NCI-H2107 treated with DMSO at 0.1 percent for 48 hours (cell line): ENCODE measurements around the gene APOF.
"Not testable (repeated sequence)": the region's sequence is repeated elsewhere in the genome, so short reads cannot be mapped to it uniquely, and the experiment has no call there.

Experiments used
- DNase-seq: peaks from one replicate; lab custom pipeline; 2025; ENCODE audit not compliant: unreplicated experiment; lab: John Stamatoyannopoulos, UW

The APOF gene, protein sequence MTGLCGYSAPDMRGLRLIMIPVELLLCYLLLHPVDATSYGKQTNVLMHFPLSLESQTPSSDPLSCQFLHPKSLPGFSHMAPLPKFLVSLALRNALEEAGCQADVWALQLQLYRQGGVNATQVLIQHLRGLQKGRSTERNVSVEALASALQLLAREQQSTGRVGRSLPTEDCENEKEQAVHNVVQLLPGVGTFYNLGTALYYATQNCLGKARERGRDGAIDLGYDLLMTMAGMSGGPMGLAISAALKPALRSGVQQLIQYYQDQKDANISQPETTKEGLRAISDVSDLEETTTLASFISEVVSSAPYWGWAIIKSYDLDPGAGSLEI

DNA sequence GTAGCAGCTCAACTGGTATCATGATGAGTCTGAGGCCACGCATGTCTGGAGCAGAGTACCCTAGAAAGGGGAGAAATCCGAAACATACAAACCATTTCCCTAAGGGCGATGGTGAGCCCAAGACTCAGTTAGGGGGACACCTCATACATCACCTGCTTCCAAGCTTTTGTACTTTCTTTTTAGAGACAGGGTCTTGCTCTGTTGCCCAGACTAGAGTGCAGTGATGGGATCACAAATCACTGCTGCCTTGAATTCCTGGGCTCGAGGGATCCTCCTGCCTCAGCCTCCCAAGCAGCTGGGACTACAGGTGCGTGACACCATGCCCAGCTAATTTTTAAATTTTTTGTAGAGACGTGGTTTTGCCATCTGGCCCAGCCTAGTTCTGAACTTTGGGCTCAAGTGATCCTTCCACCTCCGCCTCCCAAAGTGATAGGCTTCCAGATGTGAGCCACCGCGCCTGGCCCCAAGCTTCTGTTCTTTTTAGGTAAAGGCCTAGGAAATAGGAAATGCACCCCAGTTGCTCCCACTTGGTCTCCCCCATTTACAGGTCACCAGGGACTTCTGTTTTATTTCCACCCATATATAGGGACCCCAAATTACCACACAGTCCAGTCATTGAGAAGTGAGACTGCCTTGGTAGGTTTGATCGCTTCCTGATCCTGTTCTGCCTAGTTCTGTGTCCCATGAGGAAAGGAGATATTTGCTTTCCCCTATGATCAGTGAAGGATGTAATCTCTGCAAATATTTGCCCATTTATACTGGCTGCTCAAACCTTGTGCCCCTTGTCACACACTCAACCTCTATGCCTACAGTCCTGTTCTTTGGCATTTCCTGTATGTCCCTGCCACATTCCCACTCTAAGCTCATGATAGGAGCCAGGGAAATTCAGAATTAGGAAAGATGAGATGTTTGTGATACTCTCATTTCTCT is at the start of gene APOF:
Gene APOF, minus strand, starts transcription at position 728 of the 930 bp plus-strand sequence. Its CDS starts 112 bp downstream, at position 616.
- DNase-seq: no peak

DNA sequence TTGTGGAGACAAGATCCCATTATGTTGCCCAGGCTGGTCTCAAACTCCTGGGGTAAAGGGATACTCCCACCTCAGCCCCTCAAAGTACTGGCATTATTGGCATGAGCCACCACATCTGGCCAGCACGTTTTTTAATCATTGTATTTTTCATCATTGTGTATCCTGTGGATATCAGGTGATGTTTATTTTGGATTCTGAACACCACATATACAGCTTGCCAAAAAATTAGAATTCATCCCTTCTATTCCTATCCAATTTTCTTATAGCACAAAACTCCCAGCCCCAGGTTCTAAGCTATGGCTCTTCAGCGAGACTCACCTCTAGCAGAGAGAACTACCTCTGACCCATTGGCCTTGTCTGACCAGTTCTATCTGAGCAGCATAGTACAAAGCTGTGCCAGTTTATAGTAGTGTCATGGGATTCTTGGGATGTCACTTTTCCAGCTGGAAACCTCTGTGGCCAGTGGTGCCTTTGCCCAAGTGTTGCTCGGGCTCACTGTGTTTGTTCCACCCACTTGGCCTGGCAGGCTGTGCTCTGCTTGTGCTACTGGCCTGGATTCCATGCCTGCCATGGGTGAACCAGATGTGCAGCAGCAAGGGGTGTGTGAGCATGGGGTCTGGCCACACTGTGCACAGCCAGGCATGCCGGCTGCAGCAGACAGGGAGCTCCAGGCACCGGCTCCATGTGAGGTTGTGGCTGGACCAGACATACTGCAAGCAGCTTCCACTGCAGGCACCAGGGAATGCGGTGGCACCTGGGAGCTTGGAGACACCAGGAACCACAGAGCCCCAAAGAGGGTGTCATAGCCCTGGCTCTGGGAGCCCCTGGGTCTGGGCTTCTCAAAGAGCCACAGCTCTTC is 49.4 kb upstream of the APOF start:
- DNase-seq: no peak

DNA sequence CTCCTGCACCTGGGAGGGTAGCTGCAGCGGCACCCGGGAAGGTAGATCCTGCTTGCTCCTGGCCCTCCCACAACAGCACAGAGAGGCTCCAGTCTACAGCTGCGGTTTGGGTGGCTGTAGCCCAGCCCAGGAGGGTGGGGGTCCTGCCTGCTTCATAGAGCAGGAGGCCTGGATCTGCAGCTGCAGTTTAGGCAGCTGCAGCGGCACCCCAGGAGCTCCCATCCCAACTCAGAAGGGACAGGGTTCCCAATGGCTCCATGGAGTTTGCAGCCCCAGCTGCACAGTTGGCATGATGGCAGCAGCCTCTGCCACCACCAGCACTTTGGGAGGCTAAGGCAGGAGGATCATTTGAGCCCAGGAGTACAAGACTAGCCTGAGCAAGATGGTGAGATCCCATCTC is 48.1 kb upstream of the APOF start:
- no peak for DNase-seq

GRCh38 chr12:56408799-56409417 is 46.3 kb upstream of the APOF start:
- DNase-seq: no peak

DNA sequence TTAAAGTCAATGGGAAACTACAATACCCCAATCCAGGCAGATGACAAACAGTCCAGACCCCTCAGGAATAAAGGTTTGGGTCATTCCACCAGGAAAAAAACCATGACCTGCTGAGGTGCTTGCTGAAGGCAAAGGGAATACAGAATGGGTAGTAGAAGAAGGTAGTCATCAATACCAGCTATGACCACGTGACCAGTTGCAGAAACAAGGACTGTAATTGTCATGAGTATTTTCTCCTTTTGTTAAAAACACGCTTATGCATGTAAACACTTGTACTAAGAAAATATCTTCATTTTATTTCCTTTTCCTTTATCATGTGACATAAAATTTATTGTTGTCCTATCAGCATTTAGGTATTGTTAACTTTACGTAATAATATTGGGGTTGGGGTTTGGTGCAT is 41.6 kb upstream of the APOF start:
- DNase-seq: not testable (repeated sequence)

DNA sequence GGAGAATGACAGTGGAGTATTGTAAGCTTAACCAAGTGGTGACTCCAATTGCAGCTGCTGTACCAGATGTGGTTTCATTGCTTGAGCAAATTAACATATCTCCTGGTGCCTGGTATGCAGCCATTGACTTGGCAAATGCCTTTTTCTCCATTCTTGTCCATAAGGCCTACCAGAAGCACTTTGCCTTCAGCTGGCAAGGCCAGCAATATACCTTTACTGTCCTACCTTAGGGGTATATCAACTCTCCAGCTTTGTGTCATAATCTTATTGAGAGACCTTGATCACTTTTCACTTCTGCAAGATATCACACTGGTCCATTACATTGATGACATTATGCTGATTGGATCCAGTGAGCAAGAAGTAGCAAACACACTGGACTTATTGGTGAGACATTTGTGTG is 39.0 kb upstream of the APOF start:
- DNase-seq: not testable (repeated sequence)

DNA sequence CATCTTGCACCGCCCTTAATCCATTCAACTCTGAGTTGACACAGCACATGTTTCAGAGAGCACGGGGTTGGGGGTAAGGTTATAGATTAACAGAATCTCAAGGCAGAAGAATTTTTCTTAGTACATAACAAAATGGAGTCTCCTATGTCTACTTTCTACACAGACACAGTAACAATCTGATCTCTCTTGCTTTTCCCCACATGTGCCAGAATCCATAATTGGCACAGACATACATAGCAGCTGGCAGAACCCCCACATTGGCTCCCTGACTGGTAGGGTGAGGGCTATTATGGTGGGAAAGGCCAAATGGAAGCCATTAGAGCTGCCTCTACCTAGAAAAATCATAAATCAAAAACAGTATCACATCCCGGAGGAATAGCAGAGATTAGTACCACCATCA is 38.5 kb upstream of the APOF start:
- not testable (repeated sequence) for DNase-seq

GRCh38 chr12:56399466-56399865 is 36.8 kb upstream of the APOF start:
- not testable (repeated sequence) for DNase-seq

DNA sequence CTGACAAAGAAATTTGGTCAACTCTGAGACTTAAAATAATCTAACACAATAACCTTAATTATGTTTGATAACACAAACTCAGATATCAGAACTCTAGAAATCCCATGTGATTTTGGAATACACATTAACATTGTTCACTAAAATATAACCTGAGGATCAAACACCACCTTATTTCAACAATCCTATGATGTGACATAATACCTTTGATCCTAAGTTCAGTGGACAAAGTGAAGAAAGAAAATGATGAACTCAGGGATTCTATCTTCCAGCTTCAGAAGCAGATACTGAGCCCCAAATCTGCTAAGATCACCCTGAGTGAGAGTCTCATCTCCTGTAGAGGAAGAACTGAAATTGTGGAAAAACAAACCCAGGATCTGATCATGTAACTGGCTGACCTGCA is 35.7 kb upstream of the APOF start:
- DNase-seq: no peak

DNA sequence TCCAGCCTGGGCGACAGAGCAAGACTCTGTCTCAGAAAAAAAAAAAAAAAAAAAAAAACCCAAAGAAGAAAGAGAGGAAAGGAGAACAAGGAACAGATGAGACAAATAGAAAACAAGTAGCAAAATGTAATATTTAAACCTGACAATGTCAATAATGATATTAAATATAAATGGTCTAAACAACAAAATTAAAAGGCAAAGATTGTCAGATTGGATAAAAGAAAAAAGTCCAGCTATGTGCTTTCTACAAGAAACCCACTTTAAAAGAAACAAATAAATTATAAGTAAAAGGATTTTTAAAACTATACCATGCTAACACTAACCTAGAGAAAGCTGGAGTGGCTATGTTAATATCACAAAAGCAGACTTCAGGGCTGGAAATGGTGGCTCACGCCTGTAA is 29.7 kb upstream of the APOF start:
- no peak for DNase-seq

DNA sequence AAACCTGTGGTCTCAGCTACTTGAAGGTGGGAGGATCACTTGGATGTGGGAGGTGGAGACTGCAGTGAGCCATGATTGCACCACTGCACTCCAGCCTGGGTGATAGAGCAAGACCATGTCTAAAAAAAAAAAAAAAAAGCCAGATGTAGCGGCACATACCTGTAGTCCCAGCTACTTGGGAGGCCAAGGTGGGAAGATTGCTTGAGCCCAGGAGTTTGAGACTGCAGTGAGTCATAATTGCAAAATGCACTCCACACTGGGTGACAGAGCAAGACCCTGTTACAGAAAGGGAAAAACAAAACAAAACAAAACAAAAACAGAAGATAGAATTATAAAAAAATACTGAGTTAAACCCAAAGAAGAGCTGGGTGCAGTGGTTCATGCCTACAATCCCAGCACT is 29.1 kb upstream of the APOF start:
- DNase-seq: no peak

GRCh38 chr12:56389412-56389811 is 26.8 kb upstream of the APOF start:
- DNase-seq: no peak

- no peak for DNase-seq
These were observed 24.6 kb upstream of the APOF start for GRCh38 chr12:56387152-56387736.

DNA sequence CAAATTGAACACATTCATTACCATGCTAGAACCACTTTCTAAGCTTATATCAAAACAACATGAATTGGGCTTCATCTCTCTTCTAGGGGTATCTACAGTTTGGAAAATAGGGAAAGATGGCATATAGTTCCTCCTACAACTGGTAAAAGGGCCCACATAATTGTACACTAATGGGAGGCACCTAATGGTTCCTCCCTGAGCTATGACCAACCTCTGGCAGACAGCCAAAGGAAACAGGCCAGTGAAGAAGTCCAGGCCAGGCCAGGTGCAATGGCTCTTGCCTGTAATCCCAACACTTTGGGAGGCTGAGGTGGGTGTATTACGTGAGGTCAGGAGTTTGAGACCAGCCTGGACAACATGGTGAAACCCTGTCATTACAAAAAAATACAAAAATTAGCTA is 23.2 kb upstream of the APOF start:
- no peak for DNase-seq

- no peak for DNase-seq
These were observed 20.0 kb upstream of the APOF start for GRCh38 chr12:56382611-56383010.

- no peak for DNase-seq
These were observed 15.3 kb upstream of the APOF start for GRCh38 chr12:56377989-56378316.

DNA sequence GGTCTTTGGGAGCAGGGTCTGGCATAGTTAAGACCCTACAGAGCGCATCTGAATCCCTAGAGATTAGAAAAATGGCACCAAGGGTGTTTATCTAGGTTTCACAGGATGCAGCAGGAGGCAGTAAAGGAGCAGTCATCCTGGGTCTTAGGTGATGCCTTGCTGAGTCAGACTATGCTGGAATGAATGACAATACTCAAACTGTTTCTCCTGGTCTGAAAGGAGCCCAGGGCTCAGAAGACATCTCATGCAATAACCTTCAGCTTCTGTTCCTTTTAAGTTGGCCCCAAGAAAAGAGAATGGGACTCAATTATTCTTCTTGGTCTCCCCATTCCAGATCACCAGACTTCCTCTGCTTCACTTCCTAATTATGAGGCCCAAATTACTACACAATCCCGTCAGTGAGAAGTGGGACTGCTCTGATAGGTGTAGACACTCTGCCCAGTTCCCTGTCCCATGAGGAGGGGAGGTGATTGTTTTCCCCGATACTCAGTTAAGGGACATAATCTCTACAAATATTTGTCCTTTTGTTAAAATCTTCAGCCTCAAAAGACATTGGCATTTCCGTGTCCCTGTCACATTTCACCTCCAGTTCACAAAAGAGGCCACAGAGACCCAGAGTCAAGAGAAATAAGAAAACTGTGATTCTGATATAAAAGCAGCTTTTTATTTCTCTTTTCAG is 14.8 kb upstream of the APOF start:
- no peak for DNase-seq

GRCh38 chr12:56375598-56376434 is 13.2 kb upstream of the APOF start:
- no peak for DNase-seq
